B cell (primary cell): ENCODE data around the gene HMG20B.

Experiments used
- EZH2 ChIP-seq: IDR thresholded peaks from 2 replicates; pipeline ENCODE4 v1.6.1; 2012; ENCODE audit warnings: borderline replicate concordance, low read depth, mild to moderate bottlenecking, moderate library complexity, low read length; ENCODE audit not compliant: insufficient read depth, poor library complexity, severe bottlenecking
- TF ChIP-seq, protein P1 (sequence below): fragments of 200-600 bp; IDR thresholded peaks from one replicate; pipeline ENCODE4 v1.8.0; 2022; ENCODE audit warnings: antibody characterized with exemption, mild to moderate bottlenecking

DNA sequence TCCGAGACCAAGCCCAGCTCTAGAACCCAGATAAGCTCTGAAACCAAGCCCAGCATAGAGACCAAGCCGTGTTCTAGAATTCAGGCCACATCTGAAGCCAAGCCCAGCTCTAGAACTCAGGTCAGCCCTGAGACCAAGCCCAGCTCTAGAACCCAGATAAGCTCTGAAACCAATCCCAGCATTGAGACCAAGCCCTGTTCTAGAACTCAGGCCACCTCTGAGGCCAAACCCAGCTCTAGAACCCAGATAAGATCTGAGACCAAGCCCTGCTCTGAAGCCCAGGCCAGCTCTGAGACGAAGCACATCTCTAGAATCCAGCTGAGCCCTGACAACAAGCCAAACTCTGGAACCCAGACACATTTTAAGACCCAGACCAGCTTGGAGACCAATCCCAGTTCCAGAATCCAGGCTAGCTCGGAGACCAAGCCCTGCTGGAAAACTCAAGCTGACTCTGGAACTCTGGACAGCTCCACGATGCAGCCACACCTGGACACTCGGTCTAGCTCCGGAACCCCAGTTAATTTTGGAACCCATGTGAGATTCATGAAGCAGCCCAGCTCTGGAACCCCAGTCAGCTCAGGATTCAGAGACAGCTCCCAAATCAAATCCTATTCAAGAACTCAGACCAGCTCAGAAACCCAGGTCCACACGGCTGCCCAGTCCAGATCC lies 18.4 kb downstream of the HMG20B start:
- TF ChIP-seq, protein P1, sequence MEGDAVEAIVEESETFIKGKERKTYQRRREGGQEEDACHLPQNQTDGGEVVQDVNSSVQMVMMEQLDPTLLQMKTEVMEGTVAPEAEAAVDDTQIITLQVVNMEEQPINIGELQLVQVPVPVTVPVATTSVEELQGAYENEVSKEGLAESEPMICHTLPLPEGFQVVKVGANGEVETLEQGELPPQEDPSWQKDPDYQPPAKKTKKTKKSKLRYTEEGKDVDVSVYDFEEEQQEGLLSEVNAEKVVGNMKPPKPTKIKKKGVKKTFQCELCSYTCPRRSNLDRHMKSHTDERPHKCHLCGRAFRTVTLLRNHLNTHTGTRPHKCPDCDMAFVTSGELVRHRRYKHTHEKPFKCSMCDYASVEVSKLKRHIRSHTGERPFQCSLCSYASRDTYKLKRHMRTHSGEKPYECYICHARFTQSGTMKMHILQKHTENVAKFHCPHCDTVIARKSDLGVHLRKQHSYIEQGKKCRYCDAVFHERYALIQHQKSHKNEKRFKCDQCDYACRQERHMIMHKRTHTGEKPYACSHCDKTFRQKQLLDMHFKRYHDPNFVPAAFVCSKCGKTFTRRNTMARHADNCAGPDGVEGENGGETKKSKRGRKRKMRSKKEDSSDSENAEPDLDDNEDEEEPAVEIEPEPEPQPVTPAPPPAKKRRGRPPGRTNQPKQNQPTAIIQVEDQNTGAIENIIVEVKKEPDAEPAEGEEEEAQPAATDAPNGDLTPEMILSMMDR: no peak
- TF ChIP-seq EZH2: no peak
